ENCODE measurements around the gene WDR93.

WDR93 gene

GRCh38 chr15:89745131-89745530 is 54.5 kb downstream of the WDR93 start:
- DNase-seq (ENCODE audit: low read depth in 2 of 2), result no peak
- TF ChIP-seq CTCF (IDR thresholded peaks at IDR 0.05; ENCODE audit: low read depth, low read length), result no peak
- no peak overlapping the region for H3K4me3 ChIP-seq (replicated peaks in 1 of 2; ENCODE audit: low read depth in 2 of 2, low read length in 2 of 2)

- H3K4me3 ChIP-seq (replicated peaks in 1 of 2; ENCODE audit: low read depth in 2 of 2, low read length in 2 of 2), result no peak overlapping the region
- DNase-seq (ENCODE audit: low read depth in 2 of 2), result no peak
- no peak for TF ChIP-seq CTCF (IDR thresholded peaks at IDR 0.05; ENCODE audit: low read depth, low read length)
These were observed 55.2 kb downstream of the WDR93 start for GRCh38 chr15:89745768-89746167.

- DNase-seq (ENCODE audit: low read depth in 2 of 2), result no peak
- TF ChIP-seq CTCF (IDR thresholded peaks at IDR 0.05; ENCODE audit: low read depth, low read length), result no peak
- no peak overlapping the region for H3K4me3 ChIP-seq (replicated peaks in 1 of 2; ENCODE audit: low read depth in 2 of 2, low read length in 2 of 2)
These were observed 55.8 kb downstream of the WDR93 start for GRCh38 chr15:89746386-89746780.

GRCh38 chr15:89747708-89748682 is 57.4 kb downstream of the WDR93 start:
- no peak for TF ChIP-seq CTCF (IDR thresholded peaks at IDR 0.05; ENCODE audit: low read depth, low read length)
- no peak overlapping the region for H3K4me3 ChIP-seq (replicated peaks in 1 of 2; ENCODE audit: low read depth in 2 of 2, low read length in 2 of 2)
- no peak for DNase-seq (ENCODE audit: low read depth in 2 of 2)

- no peak for TF ChIP-seq CTCF (IDR thresholded peaks at IDR 0.05; ENCODE audit: low read depth, low read length)
- DNase-seq (ENCODE audit: low read depth in 2 of 2), result no peak
- H3K4me3 ChIP-seq (replicated peaks in 1 of 2; ENCODE audit: low read depth in 2 of 2, low read length in 2 of 2), result no peak overlapping the region
These were observed 58.4 kb downstream of the WDR93 start for GRCh38 chr15:89749054-89749453.

GRCh38 chr15:89749526-89749925 is 58.9 kb downstream of the WDR93 start:
- no peak for TF ChIP-seq CTCF (IDR thresholded peaks at IDR 0.05; ENCODE audit: low read depth, low read length)
- no peak overlapping the region for H3K4me3 ChIP-seq (replicated peaks in 1 of 2; ENCODE audit: low read depth in 2 of 2, low read length in 2 of 2)

More at GRCh38 chr15:89749526-89749925, 58.9 kb downstream of the WDR93 start:
- DNase-seq (ENCODE audit: low read depth in 2 of 2), result no peak

Measured in cardiac fibroblast (primary cell).